Ramos (cell line): ENCODE measurements around the gene EPN1.
"Not testable (repeated sequence)": the region's sequence is repeated elsewhere in the genome, so short reads cannot be mapped to it uniquely, and the experiment has no call there.

Experiments
- in situ Hi-C: fragments of 300-500 bp; cut with MboI; formaldehyde crosslinking; loops from one replicate; pipeline ENCODE4 v1.14.3; 2022; ENCODE audit warnings: low sequenced_read_pairs; ENCODE audit not compliant: unreplicated experiment

The EPN1 gene

GRCh38 chr19:55703790-55704215 is 28.8 kb downstream of the EPN1 start:
- in situ Hi-C loops: no loop called here

GRCh38 chr19:55704494-55705245 is 29.6 kb downstream of the EPN1 start:
- in situ Hi-C loops: no loop called here

DNA sequence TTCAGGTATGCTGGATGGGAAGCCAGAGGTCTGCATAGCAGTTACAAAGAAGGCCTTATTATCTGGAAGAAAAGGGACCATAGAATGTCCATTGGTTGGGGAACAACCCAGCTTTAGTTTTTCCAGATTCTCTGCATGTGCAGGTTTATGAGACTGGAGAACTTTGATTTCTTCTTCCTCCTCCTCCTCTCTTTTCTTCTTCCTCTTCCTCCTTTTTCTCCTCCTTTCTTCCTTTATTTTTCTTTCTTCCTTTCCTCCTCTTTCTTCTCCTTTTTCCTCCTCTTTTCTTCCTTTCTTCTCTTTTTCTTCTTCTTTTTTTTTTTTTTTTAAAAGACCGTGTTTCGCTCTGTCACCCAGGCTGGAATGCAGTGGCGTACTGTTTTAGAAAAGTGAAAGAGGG is 30.9 kb downstream of the EPN1 start:
- in situ Hi-C loops: no loop called here

DNA sequence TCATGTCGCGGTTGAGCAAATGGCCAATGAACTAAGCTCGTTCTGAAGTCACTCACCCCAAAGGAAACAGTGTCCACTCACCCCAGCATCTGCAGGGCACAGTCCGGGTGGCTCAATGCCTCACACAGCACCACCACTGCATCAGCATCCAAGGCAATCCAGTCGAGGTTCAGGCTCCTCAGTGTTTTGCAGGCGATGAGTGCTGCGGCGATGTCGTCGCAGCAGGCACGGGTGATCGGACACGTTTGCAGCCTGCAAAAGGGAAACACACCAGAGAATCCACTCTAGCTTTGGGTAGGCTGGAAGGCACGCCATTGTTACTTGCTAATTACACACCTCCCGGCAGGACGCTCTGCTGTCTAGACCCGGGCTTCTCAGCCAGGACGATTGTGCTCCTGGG is 36.7 kb downstream of the EPN1 start:
- in situ Hi-C loops: no loop called here

DNA sequence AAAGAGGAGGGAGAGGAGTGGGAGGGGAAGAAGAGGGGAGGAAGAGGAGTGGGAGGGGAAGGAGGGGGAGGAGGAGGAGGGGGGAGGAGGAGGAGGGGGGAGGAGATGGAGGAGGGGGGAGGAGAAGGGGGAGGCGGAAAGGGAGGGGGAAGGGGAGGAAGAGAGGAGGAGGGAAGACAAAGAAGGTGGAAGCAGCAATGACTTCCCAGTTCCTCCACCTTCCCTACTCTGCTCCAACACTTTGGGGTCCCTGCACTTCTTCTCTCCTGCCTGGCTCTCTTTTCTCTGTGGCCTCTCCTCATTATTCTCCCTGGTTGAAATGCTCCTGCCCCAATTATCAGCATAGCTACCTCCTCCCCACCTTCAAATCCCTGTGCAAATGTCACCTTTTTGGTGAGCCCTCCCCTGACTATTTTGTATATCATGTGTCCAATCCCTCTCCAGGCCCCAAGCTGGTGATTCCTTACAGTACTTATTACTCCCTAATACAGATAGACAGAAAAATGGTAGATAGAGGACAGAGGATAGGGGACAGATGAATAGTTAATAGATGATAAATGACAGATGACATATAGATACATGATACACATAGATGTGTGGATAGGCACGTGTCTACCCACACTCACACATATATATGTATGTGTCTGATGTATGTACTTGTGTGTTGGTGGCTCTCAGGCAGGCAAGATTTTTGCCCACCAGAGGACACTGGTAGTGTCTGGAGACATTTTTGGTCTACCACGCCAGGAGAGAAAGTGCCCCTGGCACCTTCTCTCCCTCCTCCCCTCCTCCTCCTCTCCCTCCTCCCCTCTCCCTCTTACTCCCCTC is 38.0 kb downstream of the EPN1 start:
- in situ Hi-C loops: no loop called here

DNA sequence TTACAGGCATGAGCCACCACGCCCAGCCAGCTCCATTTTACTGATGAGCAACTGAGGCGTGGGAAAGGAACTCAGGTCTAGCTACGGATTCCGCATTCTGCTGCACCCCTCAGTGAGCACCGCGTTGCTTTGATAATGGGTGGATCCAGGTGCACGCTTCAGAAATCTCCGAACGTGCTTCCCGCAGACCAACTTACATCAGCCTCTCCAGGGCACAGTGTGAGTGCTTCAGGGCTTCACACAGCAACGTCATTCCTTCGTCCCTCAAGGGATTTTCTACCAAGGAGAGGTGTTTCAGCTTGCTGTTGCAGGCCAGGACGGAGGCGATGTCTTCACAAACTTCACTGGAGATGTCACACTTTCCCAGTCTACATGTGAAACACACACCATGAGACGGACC is 41.5 kb downstream of the EPN1 start:
- in situ Hi-C loops: no loop called here

GRCh38 chr19:55717251-55717650 is 42.2 kb downstream of the EPN1 start:
- in situ Hi-C loops: no loop called here

GRCh38 chr19:55717879-55718711 is 43.1 kb downstream of the EPN1 start:
- in situ Hi-C loops: not testable (repeated sequence)

- in situ Hi-C loops: no loop called here
Observed at GRCh38 chr19:55720214-55720746, 45.3 kb downstream of the EPN1 start.

- in situ Hi-C loops: no loop called here
Observed at GRCh38 chr19:55720801-55721200, 45.8 kb downstream of the EPN1 start.

GRCh38 chr19:55723491-55723890 is 48.5 kb downstream of the EPN1 start:
- in situ Hi-C loops: no loop called here

DNA sequence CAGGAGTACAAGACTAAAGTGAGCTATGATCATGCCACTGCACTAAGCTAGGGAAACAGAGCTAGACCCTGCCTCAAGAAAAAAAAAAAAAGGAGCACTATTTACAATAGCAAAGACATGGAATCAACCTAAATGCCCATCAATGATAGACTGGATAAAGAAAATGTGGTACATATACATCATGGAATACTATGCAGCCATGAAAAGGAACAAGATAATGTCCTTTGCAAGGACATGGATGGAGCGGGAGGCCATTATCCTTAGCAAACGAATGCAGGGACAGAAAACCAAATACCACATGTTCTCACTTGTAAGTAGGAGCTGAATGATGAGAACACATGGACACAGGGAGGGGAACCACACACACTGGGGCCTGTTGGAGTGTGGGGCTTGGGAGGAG is 55.4 kb downstream of the EPN1 start:
- in situ Hi-C loops: not testable (repeated sequence)

DNA sequence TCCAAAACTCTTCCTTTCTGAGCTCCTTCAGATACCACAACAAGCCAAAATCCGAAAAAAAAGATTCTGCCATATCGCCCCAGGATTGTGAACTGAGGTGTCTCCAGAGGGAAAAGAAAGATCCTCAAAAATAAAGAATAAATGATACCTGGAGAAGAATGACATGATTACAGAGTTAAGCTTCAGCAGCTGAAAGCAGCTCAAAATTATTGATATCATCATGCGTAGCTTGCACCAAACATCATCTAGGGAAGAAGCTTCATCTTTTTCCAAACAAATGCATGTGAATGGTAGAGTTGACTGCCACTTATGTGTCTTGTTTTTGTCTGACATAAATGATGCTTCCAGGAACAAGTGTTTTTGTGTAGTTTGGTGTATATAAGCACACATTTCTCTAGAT is 63.3 kb downstream of the EPN1 start, which contains the start of gene NLRP9:
Gene NLRP9, minus strand, starts transcription at position 101 of the 400 bp plus-strand sequence. Its CDS starts 28 bp downstream, at position 73.
- in situ Hi-C loops: no loop called here

DNA sequence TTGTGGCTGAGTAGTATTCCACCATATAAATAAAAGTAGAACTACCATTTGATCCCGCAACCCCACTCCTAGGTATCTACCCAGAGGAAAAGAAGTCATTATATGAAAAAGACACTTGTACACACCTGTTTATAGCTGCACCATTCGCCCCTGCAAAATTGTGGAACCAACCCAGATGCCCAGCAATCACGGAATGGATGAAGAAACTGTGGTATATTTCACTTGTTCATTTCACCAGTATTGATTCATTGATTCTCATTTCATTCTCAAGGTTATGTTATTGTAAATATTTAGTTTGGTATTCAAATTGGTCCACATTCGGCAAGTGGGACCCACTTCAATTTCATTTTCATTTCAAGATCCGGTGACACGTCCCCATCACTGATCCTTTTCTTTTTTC is 75.7 kb downstream of the EPN1 start:
- in situ Hi-C loops: no loop called here

- in situ Hi-C loops: no loop called here
Observed at GRCh38 chr19:55753401-55753800, 78.4 kb downstream of the EPN1 start.

- in situ Hi-C loops: not testable (repeated sequence)
Observed at GRCh38 chr19:55756808-55757207, 81.8 kb downstream of the EPN1 start.

DNA sequence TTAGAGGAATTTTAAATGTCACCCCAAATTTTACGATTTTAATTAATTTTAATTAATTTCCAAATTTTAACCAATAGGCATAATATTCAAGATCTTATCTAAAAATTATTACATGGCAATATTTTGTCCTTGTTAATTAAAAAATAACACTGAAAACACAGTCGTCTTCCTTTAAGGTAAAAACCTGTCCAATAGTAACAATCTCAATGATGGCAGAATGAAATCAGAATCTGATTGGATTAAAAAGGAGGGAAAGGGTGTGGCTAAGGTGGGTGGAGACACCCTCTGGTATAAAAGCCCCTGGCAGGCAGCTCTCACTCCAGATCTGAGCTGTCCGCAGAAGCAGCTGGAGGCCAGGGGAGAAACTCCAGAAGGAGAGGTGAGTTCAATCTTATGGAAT is 83.8 kb downstream of the EPN1 start, which contains the start of gene RFPL4A:
Gene RFPL4A, plus strand, starts transcription at position 301 of the 400 bp plus-strand sequence. CDS start 2,704 bp downstream, outside the sequence.
- in situ Hi-C loops: not testable (repeated sequence)
